ENCODE measurements around the gene EREG. TPM values are rescaled to one million over a fixed set of nuclear protein-coding genes. Genes with fewer than 3 reads are reported as not detected.

The EREG gene
- total RNA-seq, 1 donor from 2014 or later = 3.2 TPM

Other genes starting within 250 kb of the EREG start
- 8.5 TPM for gene MTHFD2L, start 207.0 kb upstream of the EREG start, total RNA-seq
- gene EPGN, start 56.7 kb upstream of the EREG start, total RNA-seq = 3.0 TPM
- 3.4 TPM for gene AREG, start 80.0 kb downstream of the EREG start, total RNA-seq

Measured in left ventricle myocardium superior (tissue), 1 donor.